A673 (cell line): ENCODE results near the gene KLRK1.
"Not testable (repeated sequence)": the region's sequence is repeated elsewhere in the genome, so short reads cannot be mapped to it uniquely, and the experiment has no call there.

Experiments used
- EZH2 ChIP-seq: fragments of 200-600 bp; sonication (generic); IDR thresholded peaks from 2 replicates; pipeline ENCODE4 v1.6.1; 2017; ENCODE audit warnings: borderline replicate concordance, low read depth, mild to moderate bottlenecking, mixed read lengths, antibody characterized with exemption, low read length; ENCODE audit not compliant: poor library complexity, severe bottlenecking
- TF ChIP-seq, protein P1 (sequence below): fragments of 300-800, 200-600 bp; sonication (generic); conservative IDR thresholded peaks from 2 replicates; pipeline ENCODE4 v1.5.1; 2017; ENCODE audit warnings: low read depth, mild to moderate bottlenecking, antibody characterized with exemption, low read length, moderate library complexity, mixed read lengths

DNA sequence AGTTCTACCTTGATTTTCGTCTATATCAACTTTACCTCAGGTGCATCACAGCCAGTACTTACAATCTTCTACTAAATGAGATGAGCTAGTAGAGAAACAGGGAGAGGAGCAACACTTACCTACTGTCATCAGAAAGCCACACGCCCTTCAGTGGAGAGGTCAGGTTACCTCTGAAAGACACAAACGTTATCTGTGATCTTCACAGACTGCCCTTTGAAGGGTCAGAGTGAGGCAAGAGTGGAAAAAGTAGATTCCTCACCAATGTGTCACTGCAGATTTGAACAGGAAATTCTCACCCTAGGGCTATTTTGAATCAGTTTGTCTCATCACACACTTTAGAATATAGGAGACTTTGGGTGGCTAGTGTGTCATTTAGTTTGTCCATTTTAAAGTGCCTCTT lies 32.3 kb upstream of the KLRK1 start:
- not testable (repeated sequence) for TF ChIP-seq EZH2
- TF ChIP-seq, protein P1, sequence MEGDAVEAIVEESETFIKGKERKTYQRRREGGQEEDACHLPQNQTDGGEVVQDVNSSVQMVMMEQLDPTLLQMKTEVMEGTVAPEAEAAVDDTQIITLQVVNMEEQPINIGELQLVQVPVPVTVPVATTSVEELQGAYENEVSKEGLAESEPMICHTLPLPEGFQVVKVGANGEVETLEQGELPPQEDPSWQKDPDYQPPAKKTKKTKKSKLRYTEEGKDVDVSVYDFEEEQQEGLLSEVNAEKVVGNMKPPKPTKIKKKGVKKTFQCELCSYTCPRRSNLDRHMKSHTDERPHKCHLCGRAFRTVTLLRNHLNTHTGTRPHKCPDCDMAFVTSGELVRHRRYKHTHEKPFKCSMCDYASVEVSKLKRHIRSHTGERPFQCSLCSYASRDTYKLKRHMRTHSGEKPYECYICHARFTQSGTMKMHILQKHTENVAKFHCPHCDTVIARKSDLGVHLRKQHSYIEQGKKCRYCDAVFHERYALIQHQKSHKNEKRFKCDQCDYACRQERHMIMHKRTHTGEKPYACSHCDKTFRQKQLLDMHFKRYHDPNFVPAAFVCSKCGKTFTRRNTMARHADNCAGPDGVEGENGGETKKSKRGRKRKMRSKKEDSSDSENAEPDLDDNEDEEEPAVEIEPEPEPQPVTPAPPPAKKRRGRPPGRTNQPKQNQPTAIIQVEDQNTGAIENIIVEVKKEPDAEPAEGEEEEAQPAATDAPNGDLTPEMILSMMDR, result not testable (repeated sequence)
